SU-DHL-6 (cell line): Measurements from ENCODE around the gene KATNAL1.

Experiments
- CTCF ChIP-seq: fragments of 200-600 bp; sonication (generic); IDR thresholded peaks from one replicate; pipeline ENCODE4 v1.5.1; 2017; ENCODE audit warnings: antibody characterized with exemption, mild to moderate bottlenecking, low read length, moderate library complexity; ENCODE audit not compliant: insufficient read depth, poor library complexity, severe bottlenecking
- EZH2phosphoT487 ChIP-seq: fragments of 200-600 bp; sonication (generic), shearing (Covaris generic); conservative IDR thresholded peaks from 2 replicates; pipeline ENCODE4 v1.6.1; 2018; ENCODE audit warnings: mild to moderate bottlenecking, antibody characterized with exemption, low read length, moderate library complexity, mixed read lengths

- TF ChIP-seq CTCF = no peak
- TF ChIP-seq EZH2phosphoT487 = no peak
These were observed 150.3 kb downstream of the KATNAL1 start for GRCh38 chr13:30156826-30157615.
